ENCODE measurements around the gene INPP5E.
A peak's percentile ranks its signal among the peaks of the same experiment; 100 is the strongest.
"Not testable (repeated sequence)": the region's sequence is repeated elsewhere in the genome, so short reads cannot be mapped to it uniquely, and the experiment has no call there.

The INPP5E gene

GRCh38 chr9:136425367-136425766 lies 14.3 kb downstream of the INPP5E start:
- not testable (repeated sequence) for DNase-seq

GRCh38 chr9:136424750-136425362 lies 14.8 kb downstream of the INPP5E start:
- DNase-seq: no peak

- DNase-seq: no peak
Measured at GRCh38 chr9:136423432-136424146, 16.1 kb downstream of the INPP5E start.

DNA sequence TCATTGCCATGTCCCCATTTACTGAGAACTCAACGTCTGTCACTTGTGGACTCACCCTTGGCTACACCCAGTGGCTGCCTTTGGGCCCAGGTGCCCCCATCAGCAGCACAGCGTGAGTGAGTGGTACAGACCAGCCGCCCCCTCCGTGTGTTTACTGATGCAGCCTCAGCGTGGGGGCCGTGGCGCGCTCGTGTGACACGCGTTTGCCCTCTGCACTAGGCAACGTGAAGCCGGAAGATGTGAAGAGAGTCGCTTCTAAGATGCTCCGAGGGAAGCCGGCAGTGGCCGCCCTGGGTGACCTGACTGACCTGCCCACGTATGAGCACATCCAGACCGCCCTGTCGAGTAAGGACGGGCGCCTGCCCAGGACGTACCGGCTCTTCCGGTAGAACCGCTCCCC lies 16.8 kb downstream of the INPP5E start:
- no peak for DNase-seq

- no peak for DNase-seq
Measured at GRCh38 chr9:136421791-136422190, 17.9 kb downstream of the INPP5E start.

DNA sequence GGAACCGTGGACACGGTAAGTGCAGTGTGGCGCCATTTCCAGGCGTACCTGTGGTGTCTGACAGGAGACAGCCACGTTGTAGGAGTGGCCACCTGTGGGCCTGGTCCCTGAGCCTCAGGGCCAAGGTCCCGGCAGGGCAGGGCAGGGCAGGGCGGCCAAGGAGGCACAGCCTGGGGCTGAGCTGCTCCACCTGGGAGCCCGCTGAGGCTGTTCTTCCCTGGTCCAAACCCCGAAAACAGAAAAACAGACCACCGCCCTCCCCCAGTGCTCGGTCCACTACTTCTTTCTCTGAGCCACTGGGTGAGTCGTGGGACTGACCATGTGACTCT lies 20.6 kb downstream of the INPP5E start:
- DNase-seq: no peak

GRCh38 chr9:136418182-136419091 lies 21.2 kb downstream of the INPP5E start:
- DNase-seq: no peak

DNA sequence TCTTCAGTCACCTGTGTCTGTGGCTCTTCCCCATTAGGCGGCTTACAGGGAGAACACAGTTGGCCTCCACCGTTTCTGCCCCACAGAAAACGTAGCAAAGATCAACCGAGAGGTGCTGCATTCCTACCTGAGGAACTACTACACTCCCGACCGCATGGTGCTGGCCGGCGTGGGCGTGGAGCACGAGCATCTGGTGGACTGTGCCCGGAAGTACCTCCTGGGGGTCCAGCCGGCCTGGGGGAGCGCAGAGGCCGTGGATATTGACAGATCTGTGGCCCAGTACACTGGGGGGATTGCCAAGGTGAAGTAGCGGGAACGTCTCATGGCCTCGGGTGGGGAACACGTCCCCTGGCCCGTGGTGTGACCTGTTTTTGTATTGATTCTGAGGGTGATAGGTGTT lies 22.7 kb downstream of the INPP5E start:
- DNase-seq: no peak

DNA sequence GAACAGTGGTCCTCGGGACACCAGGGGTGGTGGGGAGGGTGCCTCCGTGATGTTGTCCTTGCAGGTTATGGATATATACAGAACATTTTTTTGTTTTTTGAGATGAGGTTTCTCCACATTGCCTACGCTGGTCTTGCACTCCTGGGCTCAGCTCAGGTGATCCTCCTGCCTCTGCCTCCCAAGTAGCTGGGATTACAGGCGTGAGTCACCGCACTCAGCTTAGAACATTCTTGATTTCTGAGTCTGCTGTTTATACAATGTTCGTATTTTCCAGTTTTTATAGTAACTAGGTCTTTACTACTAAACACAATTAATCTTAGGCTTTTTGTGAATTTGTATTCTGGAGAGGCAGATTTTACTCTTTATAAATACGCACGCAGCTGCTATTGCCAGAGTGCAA lies 23.2 kb downstream of the INPP5E start:
- DNase-seq: no peak

DNA sequence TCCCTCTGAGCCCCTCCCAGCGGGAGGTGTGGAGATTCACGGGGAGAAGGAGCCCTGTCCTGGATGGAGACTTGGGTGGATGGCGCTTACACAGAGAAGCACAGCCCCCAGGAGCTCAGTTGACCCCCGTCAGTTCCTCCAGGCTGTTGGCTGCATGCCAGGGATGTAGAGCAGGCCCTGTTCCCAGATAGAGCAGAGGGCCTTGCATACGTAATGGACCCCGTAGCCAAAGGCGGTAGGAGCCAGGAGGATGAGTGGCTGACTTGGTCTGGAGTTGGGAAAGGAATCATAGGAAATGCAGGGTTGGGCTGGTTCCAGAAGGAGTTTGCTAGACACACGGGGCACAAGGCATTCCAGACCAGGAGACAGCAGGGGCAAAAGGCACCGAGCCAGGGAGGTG lies 26.7 kb downstream of the INPP5E start:
- no peak for DNase-seq

GRCh38 chr9:136411378-136411777 lies 28.3 kb downstream of the INPP5E start:
- no peak for DNase-seq

DNA sequence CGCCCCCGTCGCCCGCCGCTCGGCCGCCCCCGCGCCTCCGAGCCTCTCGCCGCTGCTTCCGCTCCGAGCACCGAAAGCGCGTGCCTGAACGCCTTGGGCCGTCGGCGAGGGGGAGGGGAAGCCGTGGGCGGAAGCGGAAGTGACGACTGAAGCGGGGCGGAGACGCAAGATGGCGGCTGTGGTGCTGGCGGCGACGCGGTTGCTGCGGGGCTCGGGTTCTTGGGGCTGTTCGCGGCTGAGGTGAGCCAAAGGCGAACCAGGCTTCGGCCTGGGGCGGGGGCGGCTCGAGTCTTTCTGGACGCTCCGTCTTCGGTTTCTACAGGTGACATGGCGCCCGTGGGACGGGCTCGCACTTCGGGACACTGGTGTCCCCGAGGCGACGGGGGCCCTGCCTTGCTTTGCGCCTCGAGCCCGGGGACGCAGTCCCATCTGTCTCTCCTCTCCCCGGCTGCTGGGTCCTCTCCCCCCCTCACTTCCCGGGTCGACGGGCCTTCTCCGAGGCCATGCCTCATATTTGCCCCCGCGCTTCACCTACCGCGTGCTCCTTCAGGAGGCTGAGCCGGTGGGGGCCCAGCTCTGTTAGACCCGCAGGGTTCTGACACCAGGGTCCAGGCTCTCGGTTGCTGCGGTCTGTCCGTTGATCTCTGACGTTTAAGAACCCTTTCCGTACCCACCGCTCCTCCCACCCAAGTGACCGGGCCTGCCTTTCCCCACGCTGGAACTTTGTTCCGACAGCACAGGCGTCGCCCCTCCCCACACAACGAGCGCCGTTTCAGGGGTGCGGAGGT lies 29.0 kb downstream of the INPP5E start, which contains the start of the genes ENTR1 and PMPCA:
Gene ENTR1 (minus strand): TSS at position 115 of the 788 bp plus-strand sequence. CDS start 217 bp downstream, outside the sequence.
Gene PMPCA (plus strand): TSS at position 159 of the 788 bp plus-strand sequence. CDS start 11 bp downstream, at position 170.
- DNase-seq: peak; percentile 93

DNA sequence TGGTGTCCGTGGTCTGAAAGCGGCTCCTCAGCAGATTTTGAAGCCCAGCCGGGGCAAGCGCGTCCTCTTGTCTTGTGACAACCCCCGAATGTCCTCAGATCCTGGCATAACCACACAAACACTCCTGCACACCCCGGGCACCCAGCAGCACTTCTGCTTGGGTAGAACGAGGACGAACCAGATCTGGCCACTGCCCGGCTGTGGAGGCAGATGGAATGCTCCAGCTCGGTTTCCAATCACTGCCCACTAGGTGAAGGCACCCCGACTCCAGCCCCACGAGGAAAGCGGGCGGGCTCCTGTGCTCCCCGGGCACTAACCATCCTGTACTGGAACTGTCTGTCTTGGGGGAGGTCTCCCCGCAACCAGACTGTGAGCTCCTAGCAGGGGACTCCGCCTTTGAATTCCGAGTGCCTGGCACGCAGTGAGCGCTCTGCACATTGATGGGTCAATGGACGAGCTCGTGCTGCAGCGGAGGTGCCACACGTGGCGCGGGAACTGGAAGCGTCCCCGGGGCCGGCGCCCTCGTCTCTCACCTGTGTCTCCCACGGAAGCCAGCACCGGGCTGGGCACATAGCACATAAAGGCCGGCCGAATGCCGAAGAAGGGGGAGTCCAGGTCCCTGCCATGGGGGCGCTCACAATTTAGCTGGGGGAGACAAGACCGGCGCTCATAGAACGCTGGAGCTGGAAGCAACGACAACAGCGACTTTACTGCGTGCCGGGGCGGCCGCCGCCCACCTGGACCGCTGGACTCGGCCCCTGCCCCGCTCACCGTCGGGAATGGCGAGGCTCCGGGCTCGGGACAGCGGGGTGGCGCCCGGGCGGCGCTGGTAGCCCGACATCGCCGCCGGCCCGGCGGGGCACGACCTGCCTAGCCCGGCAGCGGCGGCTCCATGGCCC lies 29.8 kb downstream of the INPP5E start:
- DNase-seq: no peak

DNA sequence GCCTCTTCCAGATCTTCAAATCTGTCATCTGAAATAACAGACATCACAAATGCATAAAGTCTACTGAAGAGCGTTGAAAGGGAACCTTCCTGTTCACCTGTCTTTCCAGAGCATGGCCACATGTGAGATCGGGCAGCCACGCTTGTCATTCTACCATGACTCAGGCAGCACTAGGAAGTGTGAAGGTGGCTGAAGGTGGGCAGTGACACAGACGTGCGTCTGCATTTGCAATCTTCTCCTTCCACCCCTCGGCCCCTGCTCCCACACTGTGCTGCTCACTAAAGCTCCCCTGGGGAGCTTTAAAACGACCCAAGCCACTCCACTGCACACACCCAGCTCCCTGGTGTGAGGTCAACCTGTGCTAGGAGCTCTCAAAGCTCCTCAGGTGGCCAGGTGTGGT lies 31.7 kb downstream of the INPP5E start:
- DNase-seq: no peak

DNA sequence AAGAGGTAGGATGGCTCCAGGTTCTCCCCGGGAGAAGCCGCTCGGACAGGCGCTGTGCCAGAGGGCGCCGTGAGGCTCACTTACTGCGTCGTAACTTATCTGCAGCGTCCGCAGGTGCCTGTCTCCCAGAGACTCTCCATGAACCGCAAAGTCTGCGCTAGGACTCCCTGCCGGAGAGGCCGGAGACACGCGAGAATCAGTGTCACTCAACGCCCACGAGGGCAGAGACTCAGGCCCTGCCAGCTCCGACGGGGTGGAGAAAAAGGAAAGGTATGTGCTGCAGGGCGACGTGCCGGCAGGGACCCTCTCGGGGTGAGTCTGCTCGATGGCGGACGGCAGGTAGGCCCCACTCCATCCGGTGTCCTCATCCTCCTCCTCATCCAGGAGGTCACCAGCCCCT lies 32.6 kb downstream of the INPP5E start:
- not testable (repeated sequence) for DNase-seq

DNA sequence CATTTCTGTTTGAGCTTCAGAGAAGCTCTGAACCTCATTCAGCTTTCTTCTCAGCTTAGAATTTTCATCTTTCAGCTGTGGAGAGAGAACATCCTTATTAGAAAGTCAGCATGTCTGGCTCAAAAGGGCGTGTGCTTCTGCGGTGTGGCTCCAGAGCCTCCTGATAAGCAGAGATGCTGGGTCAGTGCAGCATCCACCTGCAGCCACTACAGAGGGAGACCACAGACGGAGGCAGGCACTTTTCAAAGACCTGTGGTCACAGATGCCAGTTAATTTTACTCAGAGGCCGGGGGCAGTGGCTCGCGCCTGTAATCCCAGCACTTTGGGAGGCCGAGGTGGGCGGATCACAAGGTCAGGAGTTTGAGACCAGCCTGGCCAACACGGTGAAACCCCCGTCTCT lies 33.7 kb downstream of the INPP5E start:
- not testable (repeated sequence) for DNase-seq

GRCh38 chr9:136405481-136405880 lies 34.2 kb downstream of the INPP5E start:
- no peak for DNase-seq

- no peak for DNase-seq
Measured at GRCh38 chr9:136404801-136405136, 34.9 kb downstream of the INPP5E start.

DNA sequence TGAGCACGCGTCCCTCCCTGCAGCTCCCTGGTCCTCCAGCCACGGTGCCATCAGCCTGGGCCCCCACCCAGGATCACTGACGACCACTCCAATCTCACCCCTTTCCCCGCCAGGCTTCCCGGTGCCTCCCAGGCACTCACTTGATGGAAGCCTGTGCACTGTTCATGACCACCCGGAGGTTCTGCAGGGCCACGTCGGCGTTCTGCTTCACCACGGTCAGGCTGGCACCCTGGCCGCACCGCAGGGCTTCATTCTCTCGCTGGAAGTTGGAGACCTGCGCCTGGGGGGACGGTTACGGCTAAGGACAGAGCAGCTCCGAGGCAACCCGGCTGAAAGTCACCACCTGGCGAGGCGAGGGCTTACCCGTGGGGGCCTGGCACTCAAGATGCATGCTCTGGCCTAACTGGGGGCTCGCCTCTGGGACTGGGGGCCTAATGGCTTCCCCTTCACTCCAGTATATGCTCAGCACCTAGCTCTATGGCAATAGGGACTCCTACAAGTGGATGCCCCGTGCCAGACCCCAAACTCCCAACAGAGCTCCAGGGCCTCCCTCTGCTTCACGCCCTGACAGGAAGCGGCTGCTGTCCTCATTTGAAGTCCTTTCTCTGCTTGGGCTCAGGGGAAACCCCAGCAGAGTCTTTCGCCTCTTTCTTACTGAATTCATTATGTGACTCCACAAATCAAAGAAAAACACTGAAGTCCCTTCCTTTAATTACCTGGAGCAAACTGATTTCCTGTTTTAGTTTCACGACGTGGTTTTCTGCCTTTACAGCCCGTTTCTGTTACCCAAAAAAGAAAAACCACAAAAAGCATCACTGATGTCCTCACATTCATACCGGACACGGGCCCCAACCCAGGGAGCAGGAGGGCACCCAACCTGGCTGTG lies 35.5 kb downstream of the INPP5E start:
- no peak for DNase-seq

DNA sequence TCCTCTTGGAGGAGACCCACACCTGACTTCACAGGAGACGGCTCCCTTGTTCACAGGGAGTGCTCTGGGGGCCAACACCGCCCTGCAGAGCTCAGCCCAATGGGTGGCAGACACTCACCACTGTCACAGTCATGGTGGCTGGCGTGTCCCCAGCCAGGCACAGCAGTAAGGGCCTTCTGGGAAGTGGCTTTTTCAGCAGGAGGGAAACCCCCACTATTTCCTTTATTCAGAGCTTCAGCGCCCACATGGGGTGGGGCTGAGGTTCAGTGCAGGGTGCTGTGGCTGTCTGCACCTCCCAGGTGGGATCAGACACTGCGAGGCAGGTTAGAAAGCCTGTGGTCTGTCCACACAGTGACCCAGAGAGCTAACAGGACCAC lies 36.1 kb downstream of the INPP5E start:
- no peak for DNase-seq

- DNase-seq: no peak
Measured at GRCh38 chr9:136402067-136402466, 37.6 kb downstream of the INPP5E start.
